ENCODE measurements around the gene POLA2. TPM values are rescaled to one million over a fixed set of nuclear protein-coding genes. Genes with fewer than 3 reads are reported as not detected.

Gene POLA2
- total and polyA plus RNA-seq, 9 of the 15 experiments (the other 6 are each of a cell fraction or from before 2014, with no cell fraction given) = 2.7 to 134 (median 44.4) TPM

DNA sequence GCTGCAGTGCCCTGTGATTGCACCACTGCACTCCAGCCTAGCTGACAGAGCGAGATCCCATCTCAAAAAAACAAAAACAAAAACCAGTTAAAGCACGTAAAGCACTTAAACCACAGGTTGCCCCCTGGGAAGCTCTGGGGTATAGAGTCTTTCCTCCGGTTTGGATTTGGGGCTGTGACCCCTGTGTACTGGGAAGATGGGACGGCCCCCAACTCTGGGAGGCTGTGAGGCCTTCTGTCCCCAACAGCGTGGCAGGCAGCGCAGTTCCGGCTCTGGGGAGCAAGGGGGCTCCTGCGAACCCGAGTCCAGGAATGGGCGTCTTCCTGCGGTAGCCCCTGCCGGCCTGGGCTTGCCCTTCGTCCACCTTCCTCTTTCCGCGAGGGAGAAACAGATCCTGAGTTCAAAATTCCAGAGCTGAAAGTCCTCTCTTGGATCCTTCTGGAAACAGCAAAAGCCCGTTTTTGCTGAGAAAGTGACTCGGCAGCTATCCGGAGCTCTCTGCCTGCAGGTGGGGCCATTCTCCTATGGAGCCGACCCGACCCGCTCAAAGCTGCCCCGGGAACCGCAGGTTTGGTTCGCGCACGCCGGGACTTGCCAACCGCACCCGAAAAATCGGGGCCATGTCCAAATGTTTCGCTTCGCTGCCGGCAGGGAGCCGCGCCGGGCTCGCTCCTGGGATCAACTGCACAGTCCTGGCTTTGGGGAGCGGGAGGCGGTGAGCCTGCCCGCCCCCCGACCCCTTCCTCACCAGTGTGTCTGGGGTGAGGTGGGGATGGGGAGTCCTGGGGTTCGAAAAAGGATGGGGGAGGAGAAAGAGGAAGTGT, 36.3 kb upstream of the POLA2 start (continued):
- TF ChIP-seq, protein P1, sequence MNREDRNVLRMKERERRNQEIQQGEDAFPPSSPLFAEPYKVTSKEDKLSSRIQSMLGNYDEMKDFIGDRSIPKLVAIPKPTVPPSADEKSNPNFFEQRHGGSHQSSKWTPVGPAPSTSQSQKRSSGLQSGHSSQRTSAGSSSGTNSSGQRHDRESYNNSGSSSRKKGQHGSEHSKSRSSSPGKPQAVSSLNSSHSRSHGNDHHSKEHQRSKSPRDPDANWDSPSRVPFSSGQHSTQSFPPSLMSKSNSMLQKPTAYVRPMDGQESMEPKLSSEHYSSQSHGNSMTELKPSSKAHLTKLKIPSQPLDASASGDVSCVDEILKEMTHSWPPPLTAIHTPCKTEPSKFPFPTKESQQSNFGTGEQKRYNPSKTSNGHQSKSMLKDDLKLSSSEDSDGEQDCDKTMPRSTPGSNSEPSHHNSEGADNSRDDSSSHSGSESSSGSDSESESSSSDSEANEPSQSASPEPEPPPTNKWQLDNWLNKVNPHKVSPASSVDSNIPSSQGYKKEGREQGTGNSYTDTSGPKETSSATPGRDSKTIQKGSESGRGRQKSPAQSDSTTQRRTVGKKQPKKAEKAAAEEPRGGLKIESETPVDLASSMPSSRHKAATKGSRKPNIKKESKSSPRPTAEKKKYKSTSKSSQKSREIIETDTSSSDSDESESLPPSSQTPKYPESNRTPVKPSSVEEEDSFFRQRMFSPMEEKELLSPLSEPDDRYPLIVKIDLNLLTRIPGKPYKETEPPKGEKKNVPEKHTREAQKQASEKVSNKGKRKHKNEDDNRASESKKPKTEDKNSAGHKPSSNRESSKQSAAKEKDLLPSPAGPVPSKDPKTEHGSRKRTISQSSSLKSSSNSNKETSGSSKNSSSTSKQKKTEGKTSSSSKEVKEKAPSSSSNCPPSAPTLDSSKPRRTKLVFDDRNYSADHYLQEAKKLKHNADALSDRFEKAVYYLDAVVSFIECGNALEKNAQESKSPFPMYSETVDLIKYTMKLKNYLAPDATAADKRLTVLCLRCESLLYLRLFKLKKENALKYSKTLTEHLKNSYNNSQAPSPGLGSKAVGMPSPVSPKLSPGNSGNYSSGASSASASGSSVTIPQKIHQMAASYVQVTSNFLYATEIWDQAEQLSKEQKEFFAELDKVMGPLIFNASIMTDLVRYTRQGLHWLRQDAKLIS (CRISPR knock-in tag; IDR thresholded peaks at IDR 0.05) = peak; percentile 68; the same call in 1 of the 2 replicates
- TF ChIP-seq, protein P2, sequence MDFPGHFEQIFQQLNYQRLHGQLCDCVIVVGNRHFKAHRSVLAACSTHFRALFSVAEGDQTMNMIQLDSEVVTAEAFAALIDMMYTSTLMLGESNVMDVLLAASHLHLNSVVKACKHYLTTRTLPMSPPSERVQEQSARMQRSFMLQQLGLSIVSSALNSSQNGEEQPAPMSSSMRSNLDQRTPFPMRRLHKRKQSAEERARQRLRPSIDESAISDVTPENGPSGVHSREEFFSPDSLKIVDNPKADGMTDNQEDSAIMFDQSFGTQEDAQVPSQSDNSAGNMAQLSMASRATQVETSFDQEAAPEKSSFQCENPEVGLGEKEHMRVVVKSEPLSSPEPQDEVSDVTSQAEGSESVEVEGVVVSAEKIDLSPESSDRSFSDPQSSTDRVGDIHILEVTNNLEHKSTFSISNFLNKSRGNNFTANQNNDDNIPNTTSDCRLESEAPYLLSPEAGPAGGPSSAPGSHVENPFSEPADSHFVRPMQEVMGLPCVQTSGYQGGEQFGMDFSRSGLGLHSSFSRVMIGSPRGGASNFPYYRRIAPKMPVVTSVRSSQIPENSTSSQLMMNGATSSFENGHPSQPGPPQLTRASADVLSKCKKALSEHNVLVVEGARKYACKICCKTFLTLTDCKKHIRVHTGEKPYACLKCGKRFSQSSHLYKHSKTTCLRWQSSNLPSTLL (IDR thresholded peaks at IDR 0.05) = no peak
- TF ChIP-seq ZKSCAN1 (IDR thresholded peaks at IDR 0.05; ENCODE audit: low read depth, low read length) (peak; percentile 52; the same call in 1 of the 2 replicates), POLR3A (IDR thresholded peaks at IDR 0.05; ENCODE audit: borderline replicate concordance, extremely low read depth, insufficient read depth, insufficient read length) (no peak), SMARCA4 (IDR thresholded peaks at IDR 0.05) (peak; percentile 36; the same call in 1 of the 2 replicates), ZNF57 (CRISPR knock-in tag; IDR thresholded peaks at IDR 0.05) (peak; percentile 6; the same call in 1 of the 2 replicates), PHF8 (IDR thresholded peaks at IDR 0.05; ENCODE audit: borderline replicate concordance, low read length) (peak; percentile 39; the same call in 1 of the 2 replicates), STAT5A (IDR thresholded peaks at IDR 0.05; ENCODE audit: borderline replicate concordance, low read length) (no peak), NCOA6 (IDR thresholded peaks at IDR 0.05) (no peak), TOE1 (IDR thresholded peaks at IDR 0.05; ENCODE audit: borderline replicate concordance) (peak; percentile 57; the same call in 1 of the 2 replicates), TOE1 (CRISPR knock-in tag; IDR thresholded peaks at IDR 0.05; ENCODE audit: borderline replicate concordance, low read depth) (no peak)
- TF ChIP-seq, protein P3, sequence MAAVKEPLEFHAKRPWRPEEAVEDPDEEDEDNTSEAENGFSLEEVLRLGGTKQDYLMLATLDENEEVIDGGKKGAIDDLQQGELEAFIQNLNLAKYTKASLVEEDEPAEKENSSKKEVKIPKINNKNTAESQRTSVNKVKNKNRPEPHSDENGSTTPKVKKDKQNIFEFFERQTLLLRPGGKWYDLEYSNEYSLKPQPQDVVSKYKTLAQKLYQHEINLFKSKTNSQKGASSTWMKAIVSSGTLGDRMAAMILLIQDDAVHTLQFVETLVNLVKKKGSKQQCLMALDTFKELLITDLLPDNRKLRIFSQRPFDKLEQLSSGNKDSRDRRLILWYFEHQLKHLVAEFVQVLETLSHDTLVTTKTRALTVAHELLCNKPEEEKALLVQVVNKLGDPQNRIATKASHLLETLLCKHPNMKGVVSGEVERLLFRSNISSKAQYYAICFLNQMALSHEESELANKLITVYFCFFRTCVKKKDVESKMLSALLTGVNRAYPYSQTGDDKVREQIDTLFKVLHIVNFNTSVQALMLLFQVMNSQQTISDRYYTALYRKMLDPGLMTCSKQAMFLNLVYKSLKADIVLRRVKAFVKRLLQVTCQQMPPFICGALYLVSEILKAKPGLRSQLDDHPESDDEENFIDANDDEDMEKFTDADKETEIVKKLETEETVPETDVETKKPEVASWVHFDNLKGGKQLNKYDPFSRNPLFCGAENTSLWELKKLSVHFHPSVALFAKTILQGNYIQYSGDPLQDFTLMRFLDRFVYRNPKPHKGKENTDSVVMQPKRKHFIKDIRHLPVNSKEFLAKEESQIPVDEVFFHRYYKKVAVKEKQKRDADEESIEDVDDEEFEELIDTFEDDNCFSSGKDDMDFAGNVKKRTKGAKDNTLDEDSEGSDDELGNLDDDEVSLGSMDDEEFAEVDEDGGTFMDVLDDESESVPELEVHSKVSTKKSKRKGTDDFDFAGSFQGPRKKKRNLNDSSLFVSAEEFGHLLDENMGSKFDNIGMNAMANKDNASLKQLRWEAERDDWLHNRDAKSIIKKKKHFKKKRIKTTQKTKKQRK (IDR thresholded peaks at IDR 0.05; ENCODE audit: borderline replicate concordance, low read depth, low read length) = no peak
- TF ChIP-seq, protein P4, sequence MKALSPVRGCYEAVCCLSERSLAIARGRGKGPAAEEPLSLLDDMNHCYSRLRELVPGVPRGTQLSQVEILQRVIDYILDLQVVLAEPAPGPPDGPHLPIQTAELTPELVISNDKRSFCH (CRISPR knock-in tag; IDR thresholded peaks at IDR 0.05) = no peak
- TF ChIP-seq, protein P4 (tag; IDR thresholded peaks at IDR 0.05) = peak; percentile 46; the same call in 1 of the 2 replicates
- TF ChIP-seq, protein P5, sequence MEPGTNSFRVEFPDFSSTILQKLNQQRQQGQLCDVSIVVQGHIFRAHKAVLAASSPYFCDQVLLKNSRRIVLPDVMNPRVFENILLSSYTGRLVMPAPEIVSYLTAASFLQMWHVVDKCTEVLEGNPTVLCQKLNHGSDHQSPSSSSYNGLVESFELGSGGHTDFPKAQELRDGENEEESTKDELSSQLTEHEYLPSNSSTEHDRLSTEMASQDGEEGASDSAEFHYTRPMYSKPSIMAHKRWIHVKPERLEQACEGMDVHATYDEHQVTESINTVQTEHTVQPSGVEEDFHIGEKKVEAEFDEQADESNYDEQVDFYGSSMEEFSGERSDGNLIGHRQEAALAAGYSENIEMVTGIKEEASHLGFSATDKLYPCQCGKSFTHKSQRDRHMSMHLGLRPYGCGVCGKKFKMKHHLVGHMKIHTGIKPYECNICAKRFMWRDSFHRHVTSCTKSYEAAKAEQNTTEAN (CRISPR knock-in tag; IDR thresholded peaks at IDR 0.05) = no peak
